Rectal smooth muscle tissue (tissue), 1 donor: Measurements from ENCODE around the gene NR1D1.

Experiments used
- H3K27ac ChIP-seq: one replicate; pipeline ENCODE4 v1.7.0; 2013; ENCODE audit warnings: low read depth, low read length, inconsistent platforms
- H3K27me3 ChIP-seq: one replicate; pipeline ENCODE4 v1.7.0; 2013; ENCODE audit warnings: low read length; ENCODE audit not compliant: control insufficient read depth, insufficient read depth
- H3K36me3 ChIP-seq: one replicate; pipeline ENCODE4 v1.7.0; 2013; ENCODE audit warnings: low read length; ENCODE audit not compliant: control insufficient read depth, insufficient read depth
- H3K4me1 ChIP-seq: one replicate; pipeline ENCODE4 v1.7.0; 2013; ENCODE audit warnings: low read length; ENCODE audit not compliant: control insufficient read depth, insufficient read depth
- H3K4me3 ChIP-seq: one replicate; pipeline ENCODE4 v1.7.0; 2013; ENCODE audit warnings: low read length
- H3K9ac ChIP-seq: one replicate; pipeline ENCODE4 v1.7.0; 2013; ENCODE audit warnings: low read length

The NR1D1 gene

DNA sequence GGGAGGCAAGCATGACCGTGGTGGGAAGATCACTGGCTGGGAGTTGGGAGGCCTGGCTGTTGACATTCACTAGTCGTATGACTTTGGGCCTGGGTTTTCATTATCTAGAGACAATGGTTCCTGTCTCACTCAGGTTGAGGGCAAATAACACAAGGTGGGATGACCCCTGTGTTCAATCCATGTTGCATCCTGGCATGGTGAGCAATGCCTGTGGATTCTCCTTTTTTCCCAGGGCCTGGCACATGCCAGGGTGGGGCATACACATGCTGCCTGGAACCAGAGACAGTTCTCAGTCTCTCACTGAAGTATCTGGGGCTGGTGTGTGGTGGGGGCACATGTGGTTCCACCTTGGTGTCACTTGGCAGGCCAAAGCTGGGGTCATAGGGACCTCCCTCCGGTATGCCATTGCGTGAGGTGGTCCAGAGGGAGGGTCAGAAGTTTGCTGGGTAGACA is 32.2 kb downstream of the NR1D1 start:
- Histone ChIP-seq H3K27ac (peak overlapping the region; percentile 91), H3K9ac (no peak overlapping the region), H3K27me3 (no peaks in the 10 kb centered on the region), H3K4me3 (peak overlapping the region; percentile 69), H3K4me1 (peaks cover 66% of the 10 kb centered on the region), H3K36me3 (peaks cover 4% of the 10 kb centered on the region)

DNA sequence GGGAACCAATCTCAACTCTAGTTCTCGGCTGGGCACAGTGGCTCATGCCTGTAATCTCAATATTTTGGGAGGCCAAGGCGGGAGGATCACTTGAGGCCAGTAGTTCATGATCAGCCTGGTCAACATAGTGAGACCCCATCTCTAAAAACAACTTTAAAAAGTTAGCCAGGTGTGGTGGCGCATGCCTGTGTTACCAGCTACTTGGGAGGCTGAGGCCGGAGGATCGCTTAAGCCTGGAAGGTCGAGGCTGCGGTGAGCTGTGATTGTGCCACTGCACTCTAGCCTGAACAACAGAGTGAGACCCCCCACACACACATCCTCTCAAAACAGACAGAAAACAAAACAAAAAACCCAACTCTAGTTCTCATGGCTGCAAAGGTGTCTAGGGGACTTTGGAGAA is 32.7 kb downstream of the NR1D1 start:
- peak overlapping the region; percentile 6 for H3K9ac ChIP-seq
- H3K27ac ChIP-seq = peak overlapping the region; percentile 91
- H3K4me1 ChIP-seq = peaks cover 61% of the 10 kb centered on the region
- H3K36me3 ChIP-seq = peaks cover 4% of the 10 kb centered on the region
- H3K4me3 ChIP-seq = no peak overlapping the region
- H3K27me3 ChIP-seq = no peaks in the 10 kb centered on the region

DNA sequence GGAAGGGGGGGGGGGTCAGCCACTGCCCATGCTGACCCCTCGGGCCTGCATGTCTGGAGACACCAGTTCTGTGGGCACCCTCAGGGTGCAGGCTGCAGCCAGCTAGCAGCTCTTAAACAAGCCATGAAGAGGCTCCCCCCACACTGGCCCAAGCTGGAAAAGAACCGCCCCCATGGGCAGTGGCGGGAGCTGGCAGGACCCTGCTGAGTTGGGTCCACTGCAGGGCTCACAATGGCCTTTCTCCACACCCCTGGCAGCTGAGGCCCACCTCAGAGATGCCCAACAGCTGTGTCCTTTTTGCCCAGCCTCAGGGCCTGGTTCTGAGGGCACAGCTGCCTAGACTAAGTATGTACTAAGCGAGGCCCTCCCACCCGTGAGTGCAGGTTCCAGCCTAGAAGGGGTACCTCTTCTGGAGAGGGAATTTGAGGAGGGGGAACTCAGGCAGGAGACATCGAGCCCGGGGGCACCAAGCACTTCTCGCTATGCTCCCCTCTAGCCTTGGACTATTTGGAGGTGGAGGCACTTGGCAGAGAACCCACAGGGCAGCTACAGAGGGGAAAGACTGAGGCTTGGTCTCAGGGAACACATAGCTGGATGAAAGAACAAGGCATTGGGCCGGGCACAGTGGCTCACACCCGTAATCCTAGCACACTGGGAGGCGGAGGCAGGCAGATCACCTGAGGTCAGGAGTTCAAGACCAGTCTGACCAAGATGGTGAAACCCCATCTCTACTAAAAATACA is 34.4 kb downstream of the NR1D1 start:
- H3K4me3 ChIP-seq = peak overlapping the region; percentile 34
- H3K4me1 ChIP-seq = peaks cover 46% of the 10 kb centered on the region
- H3K27me3 ChIP-seq = no peaks in the 10 kb centered on the region
- peak overlapping the region; percentile 94 for H3K27ac ChIP-seq
- no peak overlapping the region for H3K9ac ChIP-seq
- H3K36me3 ChIP-seq = peaks cover 4% of the 10 kb centered on the region

DNA sequence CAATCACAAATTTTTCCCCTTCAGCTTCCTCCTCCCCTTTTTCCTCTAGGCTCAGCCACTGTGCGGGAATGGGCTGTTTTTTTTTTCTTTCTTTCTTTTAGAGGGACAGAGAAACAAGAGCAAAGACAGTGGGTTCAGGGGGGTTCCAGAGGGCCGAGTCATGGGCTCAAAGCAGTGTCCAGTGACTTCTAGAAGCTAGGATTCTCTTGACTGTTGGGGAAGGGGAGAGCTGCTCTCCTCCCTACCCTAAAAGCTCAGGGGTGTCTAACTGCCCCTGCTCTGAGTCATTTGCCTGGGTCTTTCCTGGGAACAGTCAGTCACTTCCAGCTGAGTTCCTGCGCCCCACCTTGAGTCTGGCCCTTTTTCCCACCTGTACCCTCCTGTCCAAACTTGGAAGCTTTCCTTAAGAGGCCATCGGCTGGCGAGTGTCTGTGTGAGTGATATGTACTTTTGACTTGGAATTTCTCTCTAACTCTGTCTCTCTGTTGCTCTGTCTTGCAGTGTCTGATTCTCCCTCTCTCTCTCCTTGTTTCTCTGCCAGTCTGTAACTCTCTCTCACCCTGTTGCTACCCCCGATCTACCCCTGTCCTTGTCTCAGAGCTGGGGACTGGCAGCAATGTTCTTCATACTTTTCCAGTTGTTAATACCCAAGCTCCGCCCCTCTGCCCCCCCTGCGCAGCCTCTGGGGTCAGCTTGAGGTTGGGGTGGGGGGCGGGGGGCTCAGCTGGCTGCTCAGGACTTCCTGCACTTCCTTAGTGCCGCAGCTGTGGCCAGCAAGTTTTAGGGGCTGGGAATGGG is 35.2 kb downstream of the NR1D1 start:
- Histone ChIP-seq H3K9ac (peak overlapping the region; percentile 6), H3K36me3 (peaks cover 4% of the 10 kb centered on the region), H3K4me3 (peak overlapping the region; percentile 93), H3K27ac (peak overlapping the region; percentile 94), H3K27me3 (no peaks in the 10 kb centered on the region), H3K4me1 (peaks cover 38% of the 10 kb centered on the region)

DNA sequence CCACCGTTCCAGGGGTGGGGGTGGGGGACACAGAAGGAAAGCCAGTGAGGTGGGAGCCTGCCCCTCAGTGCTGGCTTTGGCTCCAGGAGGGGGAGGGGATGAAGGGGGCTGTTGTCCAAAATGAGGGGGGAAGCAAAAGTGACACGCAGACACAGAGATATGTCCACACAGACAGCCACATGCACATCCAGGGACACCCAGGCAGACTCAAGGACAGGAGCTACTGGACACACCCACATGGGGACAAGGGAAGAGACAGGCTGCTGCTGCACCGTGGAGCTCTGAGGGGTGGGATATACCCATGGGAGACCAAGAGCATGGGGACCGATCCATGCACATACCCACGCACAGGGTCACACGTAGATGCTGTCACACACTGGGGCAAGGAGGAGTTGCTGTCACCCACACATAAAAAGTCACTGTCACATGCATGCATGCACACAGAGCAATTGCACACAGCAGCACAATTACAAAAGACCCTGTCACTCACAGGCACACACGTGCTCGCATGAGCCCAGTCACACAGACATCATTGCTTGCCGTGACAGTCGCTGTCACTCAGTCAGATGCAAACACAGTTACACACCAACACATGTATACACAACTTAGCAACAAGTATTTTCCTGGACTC is 36.4 kb downstream of the NR1D1 start:
- peaks cover 28% of the 10 kb centered on the region for H3K4me1 ChIP-seq

DNA sequence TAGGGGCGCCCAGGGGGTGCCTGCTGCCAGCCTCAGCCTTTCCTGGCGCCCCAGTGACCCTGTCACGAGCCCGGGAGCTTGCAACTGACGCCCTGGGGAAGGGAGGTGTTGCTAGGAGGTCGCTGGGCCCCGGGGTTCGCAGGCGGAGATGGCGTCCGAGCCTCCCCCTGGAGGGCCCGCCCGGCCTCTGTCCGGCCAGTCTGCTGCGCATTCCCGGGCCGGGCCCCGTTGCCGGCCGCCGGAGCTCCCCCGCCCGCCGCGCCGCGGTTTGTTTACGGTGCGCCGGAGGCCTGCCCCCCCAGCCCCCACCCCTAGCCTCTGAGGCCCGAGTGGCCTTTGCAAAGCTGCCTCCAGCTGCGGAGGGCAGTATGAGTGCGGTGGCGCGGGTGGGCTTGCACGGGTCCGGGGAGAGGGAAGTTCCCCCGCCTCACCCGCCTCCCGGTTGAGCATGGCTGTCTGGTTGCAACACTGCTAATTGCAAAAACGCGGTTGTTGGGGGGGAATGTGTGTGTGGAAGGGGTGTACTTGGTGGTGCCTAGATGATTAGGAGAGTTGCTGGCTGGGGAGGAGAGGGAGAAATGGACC is 37.1 kb downstream of the NR1D1 start:
- Histone ChIP-seq H3K27ac (peak overlapping the region; percentile 94), H3K27me3 (no peaks in the 10 kb centered on the region), H3K9ac (peak overlapping the region; percentile 81), H3K36me3 (peaks cover 4% of the 10 kb centered on the region), H3K4me3 (peak overlapping the region; percentile 93), H3K4me1 (peaks cover 23% of the 10 kb centered on the region)

More for the DNA sequence above, 36.4 kb downstream of the NR1D1 start:
- Histone ChIP-seq H3K27me3 (no peaks in the 10 kb centered on the region), H3K9ac (peak overlapping the region; percentile 76), H3K27ac (peak overlapping the region; percentile 94), H3K4me3 (peak overlapping the region; percentile 93), H3K36me3 (peaks cover 4% of the 10 kb centered on the region)

DNA sequence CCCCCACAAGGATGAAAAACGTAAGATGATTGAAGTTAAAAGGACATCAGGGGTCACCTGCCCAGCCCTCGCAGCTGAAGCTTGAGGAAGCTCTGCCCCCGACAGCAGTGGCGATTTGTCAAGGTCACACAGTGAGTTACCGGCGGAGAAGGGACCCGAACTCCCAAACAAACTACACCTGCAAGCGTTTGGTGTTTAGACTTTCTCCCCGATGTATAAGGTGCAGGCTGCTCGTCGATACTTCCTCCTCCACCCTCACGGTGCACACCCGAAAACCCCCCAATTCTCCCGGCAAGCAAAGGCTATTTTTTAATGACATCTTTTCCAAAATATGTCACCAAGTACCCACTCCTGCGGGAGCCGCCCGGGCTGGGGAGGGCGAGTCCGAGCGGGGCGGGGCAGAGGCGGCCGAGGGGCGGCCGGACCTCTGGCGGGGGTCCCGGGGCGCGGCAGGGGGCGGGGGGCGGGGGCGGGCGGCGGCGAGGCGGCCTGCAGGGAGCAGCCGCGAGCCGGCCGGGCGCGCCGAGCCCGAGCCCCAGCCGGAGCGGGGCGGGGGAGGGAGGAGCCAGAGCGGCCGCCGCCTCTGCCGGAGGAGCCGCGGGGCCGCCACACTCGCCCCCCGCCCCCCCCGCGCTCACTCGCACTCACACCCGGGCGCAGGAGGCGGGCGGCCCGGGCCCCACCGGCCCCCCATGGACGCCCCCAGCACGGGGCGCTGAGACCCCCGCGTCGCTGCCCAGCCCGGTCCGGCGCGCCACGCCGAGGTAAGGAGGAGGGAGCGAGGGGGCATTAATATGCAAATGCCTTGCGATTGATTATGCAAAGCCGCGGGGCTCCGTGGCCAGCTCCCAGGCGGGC is 37.8 kb downstream of the NR1D1 start, which contains the start of gene THRA:
THRA (plus strand) TSS at position 637 of the 858 bp plus-strand sequence. CDS start 11,524 bp downstream, outside the sequence.
- peaks cover 4% of the 10 kb centered on the region for H3K36me3 ChIP-seq
- peaks cover 18% of the 10 kb centered on the region for H3K4me1 ChIP-seq
- peak within 1 kb of the TSS; percentile 81 for H3K9ac ChIP-seq
- peak within 1 kb of the TSS; percentile 94 for H3K27ac ChIP-seq
- peak within 1 kb of the TSS; percentile 93 for H3K4me3 ChIP-seq
- H3K27me3 ChIP-seq = no peaks in the 10 kb centered on the region

DNA sequence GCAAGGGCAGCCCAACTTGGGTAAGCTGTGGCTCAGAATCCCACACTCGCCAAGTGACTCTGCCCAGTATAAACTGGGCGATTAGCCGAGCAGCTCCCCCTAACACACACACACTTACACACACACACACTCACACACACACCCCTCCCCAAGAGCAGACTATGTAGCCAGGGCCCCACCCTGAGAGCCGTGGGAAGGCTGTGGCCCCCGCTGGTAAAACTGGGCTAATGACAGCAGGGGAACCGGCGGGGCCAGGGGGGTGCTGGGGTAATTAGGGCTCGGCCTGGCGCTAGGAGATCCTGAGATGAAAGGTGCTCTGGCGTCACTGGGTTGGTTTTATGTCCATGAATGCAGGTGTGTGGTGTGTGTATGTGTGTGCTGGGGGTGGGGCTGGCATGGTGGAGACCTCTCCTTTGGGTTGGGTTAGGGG is 38.8 kb downstream of the NR1D1 start:
- no peak overlapping the region for H3K9ac ChIP-seq
- peaks cover 18% of the 10 kb centered on the region for H3K4me1 ChIP-seq
- peaks cover 4% of the 10 kb centered on the region for H3K36me3 ChIP-seq
- H3K4me3 ChIP-seq = no peak overlapping the region
- H3K27me3 ChIP-seq = no peaks in the 10 kb centered on the region
- H3K27ac ChIP-seq = no peak overlapping the region

DNA sequence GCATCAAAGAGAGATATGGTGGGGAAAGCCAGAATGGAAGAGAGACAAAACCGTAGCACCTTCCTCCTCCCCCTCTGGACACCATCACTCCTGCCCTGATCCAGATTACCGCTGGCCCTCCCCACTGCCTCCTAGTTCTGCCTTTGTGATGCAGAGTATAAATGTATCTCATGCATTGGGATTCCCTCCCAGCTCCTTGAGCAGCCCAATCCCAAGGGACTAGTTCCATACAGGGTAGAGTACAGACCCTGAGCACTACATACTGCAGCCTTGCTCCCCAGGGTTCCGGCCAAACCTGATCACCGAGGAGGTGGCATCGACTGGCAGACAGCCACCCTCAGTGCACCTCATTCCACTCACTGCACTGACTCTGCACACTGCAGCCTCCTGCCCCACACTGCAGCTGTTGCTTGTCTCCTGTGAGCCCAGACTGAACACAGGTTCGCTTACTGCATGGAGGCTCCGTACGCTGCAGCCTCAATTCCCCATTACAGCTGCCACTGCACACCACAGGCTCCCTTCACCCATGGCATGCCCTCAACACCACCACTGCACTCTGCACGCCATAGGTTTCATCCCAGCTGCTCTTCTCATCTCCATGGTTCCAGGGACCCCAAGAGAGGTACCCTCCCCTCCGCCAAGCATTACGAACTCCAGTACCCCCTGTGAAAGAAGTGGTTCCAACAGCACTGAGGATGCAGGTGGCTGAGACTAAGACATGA is 39.3 kb downstream of the NR1D1 start:
- Histone ChIP-seq H3K36me3 (peaks cover 4% of the 10 kb centered on the region), H3K27me3 (no peaks in the 10 kb centered on the region), H3K27ac (no peak overlapping the region), H3K4me1 (peaks cover 17% of the 10 kb centered on the region), H3K4me3 (no peak overlapping the region), H3K9ac (no peak overlapping the region)

DNA sequence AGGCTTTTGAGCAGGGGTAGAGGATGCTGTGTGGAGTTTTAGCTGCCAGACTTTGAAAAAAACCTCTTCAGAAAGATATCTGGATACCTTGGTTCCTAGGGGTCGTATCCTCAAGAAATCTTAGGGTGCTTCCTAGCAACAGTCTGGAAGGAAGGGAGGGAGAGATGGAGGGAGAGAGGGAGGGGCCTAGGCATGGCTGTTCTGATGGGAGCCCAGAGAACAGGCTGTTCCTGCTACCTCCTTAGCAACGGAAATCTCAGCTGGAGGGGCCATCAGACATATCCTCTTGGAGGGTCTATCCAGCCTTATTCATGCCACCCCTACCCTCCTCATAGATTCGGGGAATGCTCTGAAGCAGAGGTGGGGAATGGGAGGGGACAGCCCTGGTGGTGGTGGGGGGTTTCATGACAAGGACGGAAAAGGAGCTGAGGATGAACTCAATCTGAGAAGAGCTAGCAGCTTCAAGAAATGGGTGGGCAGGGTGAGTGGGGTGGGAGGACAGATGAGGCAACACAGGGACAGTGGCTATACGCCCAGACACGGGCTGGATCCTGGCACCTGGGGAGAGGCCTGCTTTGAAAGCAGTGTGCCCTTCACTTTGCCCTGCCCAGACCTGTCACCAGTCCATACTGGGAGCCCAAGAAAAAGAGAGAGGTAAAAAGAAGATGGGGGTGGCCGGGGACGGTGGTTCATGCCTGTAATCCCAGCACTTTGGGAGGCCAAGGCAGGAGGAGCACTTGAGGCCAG is 40.5 kb downstream of the NR1D1 start:
- Histone ChIP-seq H3K27me3 (no peaks in the 10 kb centered on the region), H3K4me1 (peaks cover 11% of the 10 kb centered on the region), H3K27ac (peak overlapping the region; percentile 49), H3K9ac (no peak overlapping the region), H3K36me3 (peaks cover 4% of the 10 kb centered on the region), H3K4me3 (no peak overlapping the region)
